T-cell (primary cell): Measurements from ENCODE around the gene LRRC9. TPM values are rescaled to one million over a fixed set of nuclear protein-coding genes. Genes with fewer than 3 reads are reported as not detected.

Source experiments
- ATAC-seq, 4 experiments: fragments of 200-7000 bp in 3 of 4; fragments of 150-1000 bp in 1 of 4; cut with Tn5 transposase; replicated peaks in 1 of 4; 1 replicate in 3 of 4; 2 replicates in 1 of 4; pipeline ENCODE4 v1.10.0; 2021; ENCODE audit warnings: moderate library complexity in 3 of 4, mild to moderate bottlenecking in 2 of 4, moderate number of reproducible peaks in 1 of 4
- CTCF ChIA-PET, 2 donors: fragments of 300-600 bp; sonication (Branson Sonifier 250); formaldehyde crosslinking; loops; one replicate each; lab custom pipeline; 2022; ENCODE audit warnings: antibody characterized with exemption in 2 of 2; lab: Charles Lee
- POLR2A ChIA-PET, 2 donors: fragments of 300-600 bp; sonication (Branson Sonifier 250); formaldehyde crosslinking; loops; one replicate each; lab custom pipeline; 2022; ENCODE audit warnings: antibody characterized with exemption in 2 of 2; lab: Charles Lee
- DNase-seq, 35 experiments: peaks; one replicate each; pipeline versions ENCODE4 v3.0.0 to v3.0.0-alpha.2; 2013 to 2023
- H3K27ac ChIP-seq: one replicate; pipeline ENCODE4 v1.5.1; 2013; ENCODE audit warnings: low read length
- H3K27me3 ChIP-seq, 2 experiments: replicated peaks in 1 of 2; 1 replicate in 1 of 2; 2 replicates in 1 of 2; pipeline versions ENCODE4 v1.6.1 to v1.7.0; 2013; ENCODE audit warnings: low read length in 1 of 2, mixed read lengths in 1 of 2; ENCODE audit not compliant: control insufficient read depth in 2 of 2, insufficient read depth in 2 of 2; ENCODE audit errors: extremely low read depth in 1 of 2
- H3K36me3 ChIP-seq, 2 donors: 1 replicate in 1 of 2; 2 replicates in 1 of 2; pipeline versions ENCODE4 v1.6.1 to v1.7.0; 2013; ENCODE audit warnings: low read length in 1 of 2; ENCODE audit not compliant: control insufficient read depth in 2 of 2, insufficient read depth in 1 of 2; ENCODE audit errors: extremely low read depth in 1 of 2
- H3K4me1 ChIP-seq, 2 experiments: 1 replicate in 1 of 2; 2 replicates in 1 of 2; pipeline versions ENCODE4 v1.6.1 to v1.7.0; 2013; ENCODE audit warnings: low read length in 2 of 2, mixed read lengths in 1 of 2; ENCODE audit not compliant: insufficient read depth in 2 of 2, control insufficient read depth in 1 of 2; ENCODE audit errors: extremely low read depth in 1 of 2
- H3K4me3 ChIP-seq, 2 donors: 1 replicate in 1 of 2; 2 replicates in 1 of 2; pipeline versions ENCODE4 v1.5.1 to v1.7.0; 2013; ENCODE audit warnings: mild to moderate bottlenecking in 2 of 2, low read length in 1 of 2, moderate library complexity in 1 of 2; ENCODE audit not compliant: control insufficient read depth in 1 of 2; ENCODE audit errors: extremely low read depth in 1 of 2
- H3K9me3 ChIP-seq: 2 replicates; pipeline ENCODE4 v1.7.0; 2013
- H3K27ac Mint-ChIP-seq, 2 donors: one replicate each; pipeline ENCODE4 v1.8.0; 2020 to 2021; ENCODE audit warnings: mild to moderate bottlenecking in 2 of 2, mixed read lengths in 2 of 2
- H3K27me3 Mint-ChIP-seq, 2 donors: one replicate each; pipeline ENCODE4 v1.8.0; 2021 to 2022; ENCODE audit warnings: mixed read lengths in 2 of 2
- H3K36me3 Mint-ChIP-seq: one replicate; pipeline ENCODE4 v1.8.0; 2021; ENCODE audit warnings: mixed read lengths
- H3K4me1 Mint-ChIP-seq, 3 donors: one replicate each; pipeline ENCODE4 v1.8.0; 2020 to 2022; ENCODE audit warnings: mixed read lengths in 3 of 3, mild to moderate bottlenecking in 1 of 3
- H3K4me3 Mint-ChIP-seq, 3 donors: one replicate each; pipeline ENCODE4 v1.8.0; 2020 to 2022; ENCODE audit warnings: mild to moderate bottlenecking in 3 of 3, mixed read lengths in 3 of 3, moderate library complexity in 3 of 3
- H3K9me3 Mint-ChIP-seq, 3 donors: one replicate each; pipeline ENCODE4 v1.8.0; 2020 to 2022; ENCODE audit warnings: mixed read lengths in 3 of 3
- WGBS: methylation state at CpG from one replicate; pipeline ENCODE4 v1.1.5; 2013; ENCODE audit warnings: missing lambda C conversion rate; ENCODE audit not compliant: insufficient coverage; 5-methylcytosine and 5-hydroxymethylcytosine counted together
- total RNA-seq, 35 experiments: library from RNA in 6 of 35; stranded (reverse) in 6 of 35; fragments of 120-200 nt in 1 of 35; gene quantifications; one replicate each; pipeline versions ENCODE4 v1.2.1 to v1.2.4 and lab custom pipeline; 2013 to 2026

LRRC9 gene
- not detected for total RNA-seq
- total RNA-seq (2013) = not detected
- total RNA-seq (lab: John Stamatoyannopoulos, UW) = 0 to 0.27 (median 0.05) reads per million in 29 experiments

- 2% methylated on average over 19 of the region's 57 CpGs for WGBS
- no peaks in the 10 kb centered on the region for H3K9me3 ChIP-seq
- ChIA-PET POLR2A (interaction anchor here in 1 of 2 donors (0.7 kb wide), 1 partner anchor 99 kb away, joined by 3 read pairs; no protein-coding TSS in a partner anchor), CTCF (no interaction called here)
- peaks cover 0 to 13% of the 10 kb centered on the region in 2 experiments for H3K27me3 ChIP-seq
- no peak within 1 kb of the TSS for H3K27ac Mint-ChIP-seq
- H3K36me3 Mint-ChIP-seq = no peaks in the 10 kb centered on the region
- H3K27ac ChIP-seq = no peak within 1 kb of the TSS
- H3K4me1 Mint-ChIP-seq = peaks cover 0 to 10% (median 9%) of the 10 kb centered on the region in 3 donors
- H3K4me3 Mint-ChIP-seq = peak within 1 kb of the TSS; percentile 69 to 76 (median 70)
- H3K27me3 Mint-ChIP-seq = peaks cover 25 to 59% of the 10 kb centered on the region in 2 donors
- peak; percentile 48 to 81 (median 56) for ATAC-seq
- H3K9me3 Mint-ChIP-seq = no peaks in the 10 kb centered on the region
- no peaks in the 10 kb centered on the region for H3K36me3 ChIP-seq
- peak in 31 of 35 experiments; percentile 2 to 50 (median 25) for DNase-seq
- H3K4me3 ChIP-seq = peak within 1 kb of the TSS; percentile 41 to 84
- peaks cover 3 to 12% of the 10 kb centered on the region in 2 experiments for H3K4me1 ChIP-seq
Measured at GRCh38 chr14:59919570-59920377, at the start of gene LRRC9. LRRC9 (plus strand) TSS chr14:59920144.

DNA sequence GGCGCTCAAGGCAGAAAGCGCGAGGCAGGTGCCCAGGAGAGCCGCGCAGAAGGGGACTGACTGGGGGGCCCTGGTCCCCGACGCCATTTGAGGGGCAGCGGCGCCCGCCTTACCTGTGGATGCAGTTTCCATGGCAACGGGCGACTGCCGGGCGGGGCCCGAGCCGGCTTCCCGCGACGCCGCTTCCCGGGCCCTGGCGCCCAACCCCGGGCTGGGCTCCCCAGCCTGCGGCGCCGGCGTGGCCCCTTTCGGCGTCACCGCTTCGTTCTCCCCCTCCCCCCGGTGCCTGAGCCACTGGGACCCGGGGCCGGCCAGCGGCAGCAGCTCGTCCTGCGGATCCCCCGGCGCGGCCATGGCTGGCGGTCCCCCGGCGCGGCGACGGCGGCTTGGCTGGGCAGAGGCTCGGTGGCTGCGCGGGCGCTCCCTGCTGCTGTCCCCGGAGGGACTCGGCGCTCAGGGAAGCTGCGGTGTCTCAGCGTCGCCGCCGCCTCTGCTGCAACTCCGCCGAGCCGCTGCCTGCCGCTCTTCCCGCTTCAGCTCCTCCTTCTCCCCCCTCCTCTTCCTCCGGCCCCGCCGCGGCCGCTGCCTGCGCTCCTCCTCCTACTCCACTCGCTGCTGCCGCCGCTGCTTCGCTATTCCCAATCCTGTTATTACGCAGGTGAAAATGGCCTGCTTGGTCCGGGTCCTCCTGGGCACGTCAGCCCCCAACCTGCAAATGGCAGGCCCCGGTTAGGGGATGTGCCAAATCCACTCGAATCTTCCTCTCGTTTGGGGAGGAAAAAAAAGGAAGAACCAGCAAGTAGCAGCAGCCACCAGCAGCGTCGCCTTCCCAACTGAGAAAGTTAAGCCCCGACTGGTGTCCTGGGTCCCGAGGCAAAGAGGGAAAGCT, 49.4 kb upstream of the LRRC9 start, which contains the start of gene RTN1:
RTN1 (minus strand) TSS at position 500 of the 889 bp plus-strand sequence; CDS start at position 354, 146 bp downstream.
- ATAC-seq (peak; percentile 46 to 65 (median 52)), DNase-seq (peak in 12 of 35 experiments; percentile 0 to 33 (median 4))
- no peak within 1 kb of the TSS for H3K27ac Mint-ChIP-seq
- H3K4me3 Mint-ChIP-seq = peak within 1 kb of the TSS; percentile 74 to 82 (median 75)
- Histone ChIP-seq H3K36me3 (no peaks in the 10 kb centered on the region), H3K9me3 (no peaks in the 10 kb centered on the region), H3K4me3 (peak within 1 kb of the TSS; percentile 1 to 66), H3K4me1 (peaks cover 0 to 14% of the 10 kb centered on the region in 2 experiments), H3K27me3 (peaks cover 13 to 26% of the 10 kb centered on the region in 2 experiments), H3K27ac (no peak within 1 kb of the TSS)
- ChIA-PET POLR2A (no interaction called here), CTCF (no interaction called here)
- no peaks in the 10 kb centered on the region for H3K36me3 Mint-ChIP-seq
- peaks cover 0 to 7% (median 0%) of the 10 kb centered on the region in 3 donors for H3K9me3 Mint-ChIP-seq
- 2% methylated on average over 81 of the region's 84 CpGs for WGBS
- peaks cover 39 to 42% of the 10 kb centered on the region in 2 donors for H3K27me3 Mint-ChIP-seq
- peaks cover 6 to 12% (median 7%) of the 10 kb centered on the region in 3 donors for H3K4me1 Mint-ChIP-seq

- Mint-ChIP-seq H3K27ac (no peak overlapping the region), H3K4me3 (peak overlapping the region; percentile 74 to 82 (median 75)), H3K9me3 (peaks cover 0 to 7% (median 0%) of the 10 kb centered on the region in 3 donors), H3K27me3 (peaks cover 36 to 40% of the 10 kb centered on the region in 2 donors), H3K4me1 (peaks cover 6 to 12% (median 7%) of the 10 kb centered on the region in 3 donors), H3K36me3 (no peaks in the 10 kb centered on the region)
- Histone ChIP-seq H3K27me3 (peaks cover 10 to 26% of the 10 kb centered on the region in 2 experiments), H3K36me3 (no peaks in the 10 kb centered on the region), H3K4me1 (peaks cover 0 to 14% of the 10 kb centered on the region in 2 experiments), H3K4me3 (peak overlapping the region in 1 of 2 donors; percentile 66), H3K27ac (no peak overlapping the region), H3K9me3 (no peaks in the 10 kb centered on the region)
- DNase-seq (no peak), ATAC-seq (no peak)
- 39% methylated on average over 3 of the region's 4 CpGs for WGBS
- CTCF ChIA-PET = no interaction called here
- POLR2A ChIA-PET = no interaction called here
Measured at GRCh38 chr14:59871166-59871495, 48.8 kb upstream of the LRRC9 start.

- ChIA-PET POLR2A (no interaction called here), CTCF (no interaction called here)
- Histone ChIP-seq H3K9me3 (no peaks in the 10 kb centered on the region), H3K27me3 (peaks cover 0 to 15% of the 10 kb centered on the region in 2 experiments), H3K4me3 (no peak overlapping the region), H3K4me1 (no peaks in the 10 kb centered on the region), H3K36me3 (no peaks in the 10 kb centered on the region), H3K27ac (no peak overlapping the region)
- ATAC-seq (no peak), DNase-seq (no peak)
- Mint-ChIP-seq H3K36me3 (no peaks in the 10 kb centered on the region), H3K9me3 (peaks cover 0 to 14% (median 10%) of the 10 kb centered on the region in 3 donors), H3K27ac (no peak overlapping the region), H3K4me1 (no peaks in the 10 kb centered on the region), H3K4me3 (no peak overlapping the region), H3K27me3 (peaks cover 39 to 47% of the 10 kb centered on the region in 2 donors)
- WGBS = no CpG with 5 or more reads among the region's 1 CpG
Measured at GRCh38 chr14:59882957-59883356, 37.0 kb upstream of the LRRC9 start.

GRCh38 chr14:59890676-59891075, 29.3 kb upstream of the LRRC9 start:
- Mint-ChIP-seq H3K36me3 (no peaks in the 10 kb centered on the region), H3K27ac (no peak overlapping the region), H3K4me1 (no peaks in the 10 kb centered on the region), H3K4me3 (no peak overlapping the region), H3K9me3 (peaks cover 0 to 6% (median 0%) of the 10 kb centered on the region in 3 donors), H3K27me3 (peaks cover 20 to 38% of the 10 kb centered on the region in 2 donors)
- Histone ChIP-seq H3K4me3 (no peak overlapping the region), H3K36me3 (no peaks in the 10 kb centered on the region), H3K27ac (no peak overlapping the region), H3K27me3 (no peaks in the 10 kb centered on the region), H3K4me1 (no peaks in the 10 kb centered on the region), H3K9me3 (no peaks in the 10 kb centered on the region)
- DNase-seq = no peak
- no peak for ATAC-seq
- POLR2A ChIA-PET = no interaction called here
- WGBS = 83% methylated on average over 1 of the region's 2 CpGs
- CTCF ChIA-PET = no interaction called here

- H3K36me3 Mint-ChIP-seq = no peaks in the 10 kb centered on the region
- ATAC-seq = no peak
- POLR2A ChIA-PET = no interaction called here
- H3K4me1 Mint-ChIP-seq = no peaks in the 10 kb centered on the region
- no CpG with 5 or more reads among the region's 1 CpG for WGBS
- no peaks in the 10 kb centered on the region for H3K36me3 ChIP-seq
- no peaks in the 10 kb centered on the region for H3K27me3 ChIP-seq
- H3K27ac ChIP-seq = no peak overlapping the region
- no peaks in the 10 kb centered on the region for H3K4me1 ChIP-seq
- no peak overlapping the region for H3K4me3 Mint-ChIP-seq
- CTCF ChIA-PET = interaction anchor here in 1 of 2 donors (1.0 kb wide), 1 partner anchor 47 kb away, joined by 3 read pairs; no protein-coding TSS in a partner anchor
- DNase-seq = no peak
- H3K27ac Mint-ChIP-seq = no peak overlapping the region
- peaks cover 0 to 6% (median 0%) of the 10 kb centered on the region in 3 donors for H3K9me3 Mint-ChIP-seq
- peaks cover 21 to 34% of the 10 kb centered on the region in 2 donors for H3K27me3 Mint-ChIP-seq
- H3K9me3 ChIP-seq = no peaks in the 10 kb centered on the region
- no peak overlapping the region for H3K4me3 ChIP-seq
Measured at GRCh38 chr14:59895721-59896120, 24.2 kb upstream of the LRRC9 start.
